Suppressor macrophage treated with lipopolysaccharide for 1 hour (primary cell): ENCODE measurements around the gene GRAMD1A.
"Not testable (repeated sequence)": the region's sequence is repeated elsewhere in the genome, so short reads cannot be mapped to it uniquely, and the experiment has no call there.

Experiments
- DNase-seq, 3 donors: peaks; one replicate each; pipeline ENCODE4 v3.0.0-alpha.2; 2020 to 2022

Gene GRAMD1A

GRCh38 chr19:34999498-35000337 is at the start of gene GRAMD1A:
Gene GRAMD1A, plus strand, starts transcription at chr19:35000323. Its CDS starts 156 bp downstream, at chr19:35000479.
- peak; percentile 97 to 99 (median 99) for DNase-seq

GRCh38 chr19:34953092-34953491 is 47.0 kb upstream of the GRAMD1A start:
- DNase-seq, result no peak

DNA sequence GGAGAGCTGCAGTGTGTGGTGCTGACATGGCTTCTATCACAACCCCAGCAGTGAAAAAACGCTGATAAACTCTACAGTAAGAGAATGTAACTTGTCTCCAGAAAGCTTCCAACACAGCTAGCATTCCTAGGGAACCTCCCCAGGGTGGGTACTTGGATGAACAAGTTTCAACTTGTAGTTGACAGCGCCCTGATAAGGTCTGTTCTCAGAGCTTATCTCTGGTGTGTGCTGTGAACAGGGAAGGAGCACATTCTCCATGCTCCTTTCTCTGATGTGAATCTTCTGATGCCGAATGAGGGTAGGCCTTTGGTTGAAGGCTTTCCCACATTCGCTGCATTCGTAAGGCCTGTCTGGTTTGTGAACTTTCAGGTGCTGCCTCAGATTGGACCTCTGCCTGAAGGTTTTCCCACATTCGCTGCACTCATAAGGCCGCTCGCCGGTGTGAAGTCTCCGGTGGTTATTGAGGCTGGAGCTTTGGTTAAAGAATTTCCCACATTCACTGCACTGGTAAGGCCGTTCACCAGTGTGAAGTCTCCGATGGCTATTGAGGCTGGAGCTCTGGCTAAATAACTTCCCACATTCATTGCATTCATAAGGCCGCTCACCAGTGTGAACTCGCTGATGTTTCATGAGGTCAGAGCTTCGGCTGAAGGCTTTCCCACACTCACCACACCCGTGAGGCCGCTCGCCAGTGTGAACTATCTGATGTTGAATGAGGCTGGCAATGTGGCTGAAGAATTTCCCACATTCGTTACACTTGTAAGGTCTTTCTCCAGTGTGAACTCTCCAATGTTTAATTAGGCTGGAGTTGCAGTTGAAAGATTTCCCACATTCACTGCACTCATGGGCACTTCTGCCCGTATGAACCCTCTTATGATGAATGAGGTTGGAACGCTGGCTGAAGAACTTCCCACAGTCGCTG is 42.0 kb upstream of the GRAMD1A start:
- no peak for DNase-seq

GRCh38 chr19:34959021-34959420 is 41.1 kb upstream of the GRAMD1A start:
- DNase-seq, result no peak

DNA sequence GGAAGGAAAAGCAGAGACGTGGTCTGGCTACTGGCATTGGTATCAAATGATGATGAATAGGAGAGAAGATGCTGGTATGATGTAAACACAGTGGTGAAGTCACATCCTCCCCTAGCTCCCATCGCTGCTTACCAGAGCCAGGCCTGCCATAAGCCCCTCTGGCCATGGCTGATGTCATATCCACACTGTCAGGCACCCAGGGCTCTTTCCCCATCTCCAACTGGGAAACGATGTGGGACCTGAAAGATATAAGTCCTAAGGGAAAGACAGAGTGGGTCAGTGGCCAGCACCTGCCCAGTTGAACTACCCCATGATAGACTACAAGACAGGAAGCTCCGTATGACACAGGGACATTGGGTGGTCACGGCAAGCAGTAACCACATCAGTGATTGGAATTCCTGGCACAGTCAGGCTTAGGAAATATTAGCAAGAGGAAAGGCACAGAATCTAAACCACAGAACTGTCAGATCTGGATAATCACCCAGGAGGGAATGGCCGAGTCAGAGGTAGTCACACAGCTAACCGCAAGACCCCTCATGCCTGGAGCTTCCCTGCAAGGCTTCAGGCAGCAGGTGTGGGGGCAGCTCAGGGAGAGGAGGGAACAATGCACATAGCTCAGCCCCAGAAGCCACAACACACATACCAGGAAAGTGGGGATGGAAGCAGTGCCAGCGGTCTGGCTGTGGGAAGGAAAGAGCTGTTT is 39.9 kb upstream of the GRAMD1A start:
- no peak for DNase-seq

- DNase-seq, result no peak
These were observed 39.0 kb upstream of the GRAMD1A start for GRCh38 chr19:34960940-34961679.

DNA sequence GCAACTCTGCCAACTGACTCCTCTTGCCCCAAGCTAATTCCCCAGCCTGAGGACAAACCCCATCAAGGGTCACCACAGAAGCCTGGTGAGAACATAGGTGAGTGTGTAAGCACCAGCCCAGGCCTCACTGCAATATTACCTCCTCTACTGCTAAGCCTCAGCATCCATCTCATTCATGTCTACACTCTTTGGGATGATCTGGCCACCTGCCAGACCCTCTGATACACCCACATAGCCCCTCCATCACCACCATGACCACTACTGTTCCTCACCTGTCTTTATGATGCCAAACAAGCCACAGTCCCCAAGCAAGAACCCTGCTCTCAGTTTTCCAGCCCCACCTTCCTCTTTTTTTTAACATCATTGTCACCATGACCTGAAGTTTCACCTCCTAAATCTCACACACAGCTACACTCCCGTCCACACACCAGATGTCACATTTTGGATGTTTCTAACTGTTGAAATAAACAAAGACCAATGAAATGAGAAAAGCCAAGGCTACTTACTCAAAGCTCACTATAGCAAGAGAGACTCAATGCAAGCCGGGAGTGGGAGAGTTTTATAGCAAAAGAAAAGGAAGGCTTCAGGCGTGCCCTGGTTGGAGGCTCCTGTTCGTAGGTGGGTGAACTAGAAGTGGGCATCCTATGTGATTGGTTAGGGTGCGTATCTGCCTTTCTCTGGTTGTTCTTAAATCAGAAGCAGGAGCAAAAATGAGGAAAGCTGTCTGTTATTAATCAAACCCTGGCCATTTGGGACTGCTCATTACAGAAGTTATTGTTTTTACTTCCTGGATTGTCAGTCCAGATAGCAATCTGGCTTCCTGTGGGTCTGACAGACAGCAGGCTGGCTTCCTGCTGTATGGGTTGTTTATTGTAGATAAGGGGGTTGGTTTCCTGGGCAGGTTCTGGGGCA is 38.1 kb upstream of the GRAMD1A start:
- no peak for DNase-seq

GRCh38 chr19:34962687-34963572 is 37.2 kb upstream of the GRAMD1A start:
- DNase-seq, result no peak

DNA sequence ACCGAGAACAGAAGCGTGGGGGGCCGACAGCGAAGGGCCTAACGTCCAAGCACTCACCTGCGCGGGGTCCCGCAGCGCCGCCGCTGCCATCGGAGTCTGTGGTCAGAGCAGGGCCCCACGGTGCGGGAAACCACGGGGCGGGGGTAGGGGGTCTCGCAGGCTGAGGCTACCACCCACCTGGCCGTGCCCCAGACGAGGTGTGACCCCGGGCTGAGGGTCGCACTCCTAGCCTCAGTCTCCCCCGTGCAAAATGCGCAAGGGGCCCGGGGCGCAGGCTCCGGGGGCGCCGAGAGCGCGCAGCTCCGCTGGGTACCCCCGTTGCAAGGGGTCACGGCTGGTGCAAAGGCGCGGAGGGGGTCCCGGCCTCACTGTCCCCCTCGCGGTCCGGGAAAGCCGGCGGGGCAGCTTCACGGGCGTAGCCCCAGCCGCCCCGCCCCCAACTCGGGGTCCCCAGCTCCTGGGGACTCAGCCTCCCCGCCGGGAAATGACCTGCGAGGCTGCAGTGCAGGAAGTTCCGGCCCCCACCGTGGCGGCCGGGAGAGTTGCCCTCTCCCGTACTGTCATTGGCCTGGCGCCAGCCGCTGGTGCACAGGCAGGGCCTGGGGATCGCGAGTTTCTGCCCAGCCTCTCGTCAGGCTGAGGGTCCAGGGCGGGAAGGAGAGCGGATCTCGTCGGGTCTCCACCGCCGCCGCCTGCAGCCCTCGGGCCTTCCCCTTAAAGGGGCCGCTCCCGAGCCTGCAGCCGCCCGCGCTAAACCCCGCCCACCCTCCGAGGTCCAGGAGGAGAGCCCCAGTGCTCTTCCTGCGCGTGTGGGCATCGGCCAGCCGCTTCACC is 36.3 kb upstream of the GRAMD1A start, which contains the start of gene ZNF792:
Gene ZNF792, minus strand, starts transcription at position 657 of the 834 bp plus-strand sequence. Its CDS starts 567 bp downstream, at position 90.
- peak; percentile 39 to 80 (median 63) for DNase-seq

DNA sequence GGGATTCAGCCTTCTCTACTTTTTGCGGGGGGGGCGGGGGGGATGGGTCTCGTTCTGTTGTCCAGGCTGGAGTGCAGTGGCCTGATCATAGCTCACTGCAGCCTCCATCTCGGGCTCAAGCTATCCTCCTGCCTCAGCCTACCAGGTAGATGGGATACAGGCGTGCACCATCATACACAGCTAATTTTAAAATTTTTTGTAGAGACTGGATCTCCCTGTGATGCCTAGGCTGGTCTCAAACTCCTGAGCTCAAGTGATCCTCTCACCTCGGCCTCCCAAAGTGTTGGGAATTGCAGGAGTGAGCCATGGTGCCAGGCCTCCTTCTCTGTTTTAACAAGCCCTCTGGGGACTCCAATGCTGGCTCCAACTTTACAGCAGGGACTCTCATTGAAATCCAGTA is 35.5 kb upstream of the GRAMD1A start:
- no peak for DNase-seq

DNA sequence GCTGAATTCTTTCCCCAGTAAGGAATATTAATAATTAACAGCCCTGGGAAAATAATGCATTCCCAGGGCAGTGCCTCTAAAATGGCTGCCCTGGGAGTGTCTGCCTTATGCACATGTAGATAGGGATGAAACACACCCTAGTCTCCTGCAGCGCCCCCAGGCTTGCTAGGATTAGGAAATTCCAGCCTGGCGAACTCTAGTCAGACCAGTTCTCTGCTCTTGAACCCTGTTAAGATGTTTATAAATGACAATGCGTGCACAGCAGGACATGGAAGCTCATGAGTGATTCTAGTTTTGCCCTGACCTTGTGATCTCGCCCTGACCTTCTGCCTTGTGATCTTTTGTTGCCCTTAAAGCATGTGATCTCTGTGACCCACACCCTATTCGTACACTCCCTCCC is 34.6 kb upstream of the GRAMD1A start:
- not testable (repeated sequence) for DNase-seq

- no peak for DNase-seq
These were observed 32.6 kb upstream of the GRAMD1A start for GRCh38 chr19:34967551-34967950.

- DNase-seq, result no peak
These were observed 30.4 kb upstream of the GRAMD1A start for GRCh38 chr19:34969721-34970120.

GRCh38 chr19:34970185-34970780 is 29.8 kb upstream of the GRAMD1A start:
- not testable (repeated sequence) for DNase-seq

DNA sequence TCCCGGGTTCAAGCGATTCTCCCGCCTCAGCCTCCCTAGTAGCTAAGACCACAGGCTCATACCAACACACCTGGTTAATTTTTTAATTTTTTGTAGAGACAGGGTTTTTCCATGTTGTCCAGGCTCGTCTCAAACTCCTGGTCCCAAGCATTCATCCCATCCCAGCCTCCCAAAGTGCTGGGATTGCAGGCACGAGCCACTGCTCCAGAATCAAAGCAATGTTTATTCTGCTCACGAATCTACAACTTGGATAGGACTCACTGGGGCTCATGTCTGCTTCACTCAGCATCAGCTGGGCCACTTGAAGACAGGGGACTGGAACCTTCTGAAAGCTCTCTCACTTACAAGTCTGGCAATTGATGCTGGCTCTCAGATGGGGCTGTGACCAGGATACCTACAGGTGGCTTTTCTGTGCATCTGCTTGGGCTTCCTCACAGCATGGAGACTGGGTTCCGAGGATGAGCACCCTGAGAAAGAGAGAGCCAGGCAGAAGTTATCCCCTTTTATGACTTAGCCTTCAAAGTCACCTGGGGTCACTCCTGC is 27.9 kb upstream of the GRAMD1A start:
- DNase-seq, result no peak

DNA sequence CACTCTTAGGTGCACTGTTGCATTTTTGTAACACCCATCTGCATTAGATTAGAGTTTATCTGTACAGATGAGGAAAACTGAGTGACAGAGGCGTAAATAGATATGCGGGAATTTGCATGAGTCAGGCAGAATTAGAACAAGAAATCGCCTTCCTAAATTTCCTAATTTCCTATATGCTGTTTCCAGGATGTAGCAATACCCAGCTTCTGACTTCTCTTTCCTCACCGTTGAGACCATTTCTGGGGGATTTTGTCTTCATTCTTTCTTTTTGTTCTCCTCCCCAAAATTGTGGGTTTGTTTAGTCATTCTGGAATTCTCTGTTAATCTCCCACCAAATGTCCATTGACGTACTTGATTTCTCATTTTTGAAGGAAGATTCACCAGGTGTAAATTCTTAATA is 25.5 kb upstream of the GRAMD1A start:
- DNase-seq, result peak; percentile 87 to 99 (median 97)

GRCh38 chr19:34975056-34975455 is 25.1 kb upstream of the GRAMD1A start:
- DNase-seq, result peak in 1 of 3 donors; percentile 23

DNA sequence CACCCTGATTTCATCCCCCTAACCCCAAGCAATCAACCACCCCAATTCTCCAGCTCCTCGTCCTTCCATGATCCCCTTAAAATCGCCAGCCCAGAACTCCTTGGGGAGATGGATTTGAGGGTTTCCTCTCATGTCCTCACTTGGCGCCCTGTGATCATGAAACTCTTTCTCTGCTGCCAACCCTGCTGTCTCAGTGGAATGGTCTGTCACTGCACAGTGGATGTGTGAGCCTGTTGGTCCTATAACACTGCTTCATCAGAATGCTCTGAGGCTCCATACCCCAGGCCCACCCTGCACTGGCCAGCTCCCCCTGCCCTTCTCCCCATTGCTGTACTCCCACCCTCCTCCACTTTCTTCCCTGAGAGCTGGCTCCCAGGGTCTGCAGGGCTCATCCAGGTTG is 23.5 kb upstream of the GRAMD1A start:
- no peak for DNase-seq
